Urinary bladder (tissue), 4 donors: ENCODE results near the gene CNPY3. TPM values are rescaled to one million over a fixed set of nuclear protein-coding genes. Genes with fewer than 3 reads are reported as not detected.

Experiments
- DNase-seq: peaks from one replicate; pipeline ENCODE4 v3.0.0-alpha.2; 2015; ENCODE audit errors: extremely low spot score
- H3K27ac ChIP-seq: one replicate; pipeline ENCODE4 v1.5.1; 2013; ENCODE audit warnings: low read depth, mild to moderate bottlenecking, moderate library complexity
- H3K36me3 ChIP-seq: one replicate; pipeline ENCODE4 v1.6.1; 2013; ENCODE audit warnings: mild to moderate bottlenecking, moderate library complexity; ENCODE audit not compliant: insufficient read depth
- H3K4me1 ChIP-seq: one replicate; pipeline ENCODE4 v1.6.1; 2013; ENCODE audit warnings: mild to moderate bottlenecking, moderate library complexity; ENCODE audit not compliant: insufficient read depth
- H3K4me3 ChIP-seq: one replicate; pipeline ENCODE4 v1.5.1; 2013; ENCODE audit warnings: low read depth, low read length
- WGBS: extraction: QIAGEN DNeasy Blood & Tissue Kit; methylation state at CpG from one replicate; pipeline ENCODE4 v1.1.7; 2013; 5-methylcytosine and 5-hydroxymethylcytosine counted together
- polyA plus RNA-seq: library from polyadenylated mRNA; stranded (reverse); fragments of 200-250 nt; gene quantifications from one replicate; pipeline ENCODE4 v1.2.3, GENCODE V29; 2013
- total RNA-seq: library from RNA; depleted of rRNA; stranded (reverse); fragments of >200 nt; gene quantifications from one replicate; pipeline ENCODE4 v1.2.3, GENCODE V29; 2014
- donor health status: healthy with polysubstance abuse.
- donor health status: healthy.

The CNPY3 gene
- total and polyA plus RNA-seq, 2 donors = 15.8 to 43.8 TPM

DNA sequence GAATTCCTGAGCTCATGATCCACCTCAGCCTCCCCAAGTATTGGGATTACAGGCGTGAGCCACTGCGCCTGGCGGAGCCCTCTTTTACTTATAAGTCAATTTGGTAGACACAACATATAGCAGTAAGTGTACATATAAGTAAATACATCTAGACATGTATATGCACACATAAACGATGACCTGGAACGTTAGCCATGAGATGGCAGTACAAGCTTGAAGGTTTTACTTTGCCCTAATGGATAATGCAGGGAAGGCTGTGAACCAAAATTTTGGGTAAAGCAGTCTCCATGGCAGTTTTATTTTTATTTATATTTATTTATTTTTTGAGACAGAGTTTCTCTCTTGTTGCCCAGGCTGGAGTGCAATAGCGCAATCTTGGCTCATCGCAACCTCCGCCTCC lies 28.8 kb downstream of the CNPY3 start:
- no peak overlapping the region for H3K27ac ChIP-seq
- H3K36me3 ChIP-seq = no peaks in the 10 kb centered on the region
- H3K4me1 ChIP-seq = no peaks in the 10 kb centered on the region
- WGBS = 86% methylated on average over 8 of the region's 8 CpGs
- DNase-seq = no peak
- H3K4me3 ChIP-seq = no peak overlapping the region

DNA sequence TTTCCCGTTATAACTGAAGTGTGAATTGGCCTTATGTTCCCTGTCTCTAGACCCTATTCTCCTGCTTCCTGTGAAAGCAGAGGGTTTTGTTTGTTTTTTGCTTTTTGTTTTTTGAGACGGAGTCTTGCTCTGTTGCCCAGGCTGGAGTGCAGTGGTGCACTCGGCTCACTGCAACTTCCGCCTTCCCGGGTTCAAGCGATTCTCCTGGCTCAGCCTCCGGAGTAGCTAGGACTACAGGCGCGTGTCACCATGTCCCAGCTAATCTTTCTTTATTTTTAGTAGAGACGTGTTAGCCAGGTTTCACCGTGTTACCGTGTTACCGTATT lies 30.6 kb downstream of the CNPY3 start:
- no peak for DNase-seq
- Histone ChIP-seq H3K4me3 (peak overlapping the region; percentile 33), H3K36me3 (peaks cover 2% of the 10 kb centered on the region), H3K4me1 (no peaks in the 10 kb centered on the region), H3K27ac (no peak overlapping the region)
- 40% methylated on average over 13 of the region's 13 CpGs for WGBS

DNA sequence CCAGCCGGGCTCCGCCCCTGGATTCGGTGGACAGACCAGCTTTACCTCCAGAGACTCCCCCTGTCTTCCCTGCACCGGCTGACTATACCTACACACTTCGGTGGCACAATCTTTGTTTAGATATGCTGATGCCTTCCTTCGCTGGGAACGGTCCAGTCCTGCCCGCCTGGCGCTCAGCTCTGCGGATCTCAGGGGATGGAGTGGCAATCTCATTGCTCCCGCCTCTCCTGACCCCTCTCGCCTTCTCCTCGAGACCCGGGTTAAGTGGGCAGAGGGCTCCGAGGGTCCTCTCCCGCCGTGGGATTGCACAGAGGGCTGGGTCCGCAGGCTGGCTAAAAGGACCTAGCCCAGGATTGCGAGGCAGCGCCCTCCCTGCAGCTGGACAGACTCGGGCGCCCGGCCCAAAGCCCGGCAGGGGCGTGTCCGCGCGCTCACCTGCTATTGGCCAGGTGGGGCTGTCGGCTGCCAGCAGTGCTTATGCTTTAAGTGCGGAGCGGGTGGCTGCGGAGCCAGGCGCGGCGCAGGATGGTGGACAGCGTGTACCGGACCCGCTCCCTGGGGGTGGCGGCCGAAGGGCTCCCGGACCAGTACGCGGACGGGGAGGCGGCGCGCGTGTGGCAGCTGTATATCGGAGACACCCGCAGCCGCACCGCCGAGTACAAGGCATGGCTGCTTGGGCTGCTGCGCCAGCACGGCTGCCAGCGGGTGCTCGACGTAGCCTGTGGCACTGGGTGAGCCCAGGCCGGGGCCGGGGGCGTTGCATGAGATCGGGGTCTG lies 31.2 kb downstream of the CNPY3 start, which contains the start of gene GNMT:
Gene GNMT (plus strand): TSS at position 512 of the 777 bp plus-strand sequence. CDS start 14 bp downstream, at position 526.
- Histone ChIP-seq H3K27ac (no peak within 1 kb of the TSS), H3K4me3 (peak within 1 kb of the TSS; percentile 33), H3K36me3 (peaks cover 4% of the 10 kb centered on the region), H3K4me1 (no peaks in the 10 kb centered on the region)
- 3% methylated on average over 62 of the region's 62 CpGs for WGBS
- DNase-seq = no peak

DNA sequence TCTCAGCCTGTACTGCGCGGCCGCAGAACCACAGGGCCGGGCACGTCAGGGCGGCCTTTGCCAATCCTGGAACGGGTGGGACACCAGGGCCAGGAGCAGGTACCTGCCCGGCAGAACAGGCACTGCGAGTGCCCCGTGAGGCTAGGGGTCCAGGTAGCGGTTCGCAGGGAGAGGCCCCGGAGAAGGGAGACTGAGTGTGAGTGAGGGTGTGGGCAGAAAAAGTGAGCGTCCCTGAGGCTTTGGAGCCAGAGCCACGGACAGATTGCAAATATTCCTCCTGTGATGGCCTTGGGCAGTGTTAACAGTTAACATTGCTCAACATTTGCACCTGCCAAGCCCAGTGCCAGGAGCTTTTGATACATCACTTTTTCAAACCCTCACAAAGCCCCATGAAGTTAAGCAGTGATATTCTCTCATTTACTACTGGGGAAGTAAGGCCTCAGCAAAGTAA lies 31.8 kb downstream of the CNPY3 start:
- Histone ChIP-seq H3K36me3 (peaks cover 4% of the 10 kb centered on the region), H3K27ac (no peak overlapping the region), H3K4me3 (peak overlapping the region; percentile 33), H3K4me1 (no peaks in the 10 kb centered on the region)
- DNase-seq = no peak
- WGBS = 22% methylated on average over 15 of the region's 15 CpGs

DNA sequence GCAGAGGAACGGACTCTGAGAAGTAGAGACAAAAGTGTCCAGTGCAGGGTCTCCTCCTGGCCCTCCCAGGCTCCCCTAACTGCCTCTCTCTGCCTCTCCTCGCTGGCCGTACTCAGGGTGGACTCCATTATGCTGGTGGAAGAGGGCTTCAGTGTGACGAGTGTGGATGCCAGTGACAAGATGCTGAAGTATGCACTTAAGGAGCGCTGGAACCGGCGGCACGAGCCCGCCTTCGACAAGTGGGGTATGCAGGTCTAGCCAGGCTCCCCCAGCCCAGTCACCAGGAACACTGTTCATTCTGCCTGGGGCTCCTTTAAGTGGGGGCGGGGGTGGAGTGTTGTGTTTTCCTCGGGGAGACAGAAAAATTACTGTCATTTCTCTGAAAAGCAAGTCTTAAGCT lies 32.8 kb downstream of the CNPY3 start:
- Histone ChIP-seq H3K4me1 (no peaks in the 10 kb centered on the region), H3K4me3 (no peak overlapping the region), H3K27ac (no peak overlapping the region), H3K36me3 (peaks cover 4% of the 10 kb centered on the region)
- WGBS = 94% methylated on average over 12 of the region's 12 CpGs
- no peak for DNase-seq

DNA sequence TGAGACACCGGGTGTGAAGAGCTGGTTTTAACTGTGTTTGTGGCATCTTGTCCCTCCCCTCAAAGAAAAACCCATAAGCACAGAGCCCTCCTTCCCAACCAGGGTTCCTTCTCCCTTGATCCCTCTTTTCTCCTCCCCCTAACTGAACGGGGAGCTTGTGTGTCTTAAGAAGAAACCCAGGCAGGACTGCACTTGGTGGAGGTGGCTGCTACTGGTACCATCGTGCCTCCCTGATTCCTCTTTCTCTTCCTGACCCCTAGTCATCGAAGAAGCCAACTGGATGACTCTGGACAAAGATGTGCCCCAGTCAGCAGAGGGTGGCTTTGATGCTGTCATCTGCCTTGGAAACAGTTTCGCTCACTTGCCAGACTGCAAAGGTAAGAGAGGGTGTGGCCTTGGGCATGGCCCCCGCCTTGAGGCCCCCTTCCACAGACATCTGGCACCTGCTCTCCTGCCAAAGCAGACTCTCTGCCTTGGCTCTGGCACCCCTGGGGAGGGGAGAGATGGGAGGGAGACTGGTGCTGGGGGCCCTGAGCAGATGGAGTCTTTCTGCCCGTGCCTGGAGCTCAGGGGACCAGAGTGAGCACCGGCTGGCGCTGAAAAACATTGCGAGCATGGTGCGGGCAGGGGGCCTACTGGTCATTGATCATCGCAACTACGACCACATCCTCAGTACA lies 33.4 kb downstream of the CNPY3 start:
- no peak for DNase-seq
- Histone ChIP-seq H3K4me1 (no peaks in the 10 kb centered on the region), H3K4me3 (no peak overlapping the region), H3K36me3 (peaks cover 4% of the 10 kb centered on the region), H3K27ac (no peak overlapping the region)
- WGBS = 92% methylated on average over 13 of the region's 13 CpGs

DNA sequence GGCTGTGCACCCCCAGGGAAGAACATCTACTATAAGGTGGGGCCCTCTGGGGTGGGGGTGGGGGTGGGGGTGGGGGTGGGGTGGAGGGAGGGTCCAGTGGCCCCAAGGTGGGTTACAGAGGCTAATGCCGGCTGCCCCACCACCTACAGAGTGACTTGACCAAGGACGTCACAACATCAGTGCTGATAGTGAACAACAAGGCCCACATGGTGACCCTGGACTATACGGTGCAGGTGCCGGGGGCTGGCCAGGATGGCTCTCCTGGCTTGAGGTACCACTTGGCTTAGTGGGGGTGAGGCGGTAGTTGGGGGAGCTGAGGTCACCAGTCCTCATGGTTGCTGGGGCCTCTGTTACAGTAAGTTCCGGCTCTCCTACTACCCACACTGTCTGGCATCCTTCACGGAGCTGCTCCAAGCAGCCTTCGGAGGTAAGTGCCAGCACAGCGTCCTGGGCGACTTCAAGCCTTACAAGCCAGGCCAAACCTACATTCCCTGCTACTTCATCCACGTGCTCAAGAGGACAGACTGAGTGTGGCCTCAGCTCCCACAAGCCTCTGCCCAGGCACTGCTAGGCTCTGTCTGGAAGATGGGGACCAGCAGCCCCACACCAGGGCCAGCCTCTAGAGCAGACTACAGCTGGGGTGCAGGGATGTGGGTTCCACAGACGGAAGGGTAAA lies 34.0 kb downstream of the CNPY3 start:
- Histone ChIP-seq H3K4me1 (no peaks in the 10 kb centered on the region), H3K4me3 (no peak overlapping the region), H3K36me3 (peaks cover 6% of the 10 kb centered on the region), H3K27ac (no peak overlapping the region)
- 80% methylated on average over 12 of the region's 12 CpGs for WGBS
- no peak for DNase-seq

DNA sequence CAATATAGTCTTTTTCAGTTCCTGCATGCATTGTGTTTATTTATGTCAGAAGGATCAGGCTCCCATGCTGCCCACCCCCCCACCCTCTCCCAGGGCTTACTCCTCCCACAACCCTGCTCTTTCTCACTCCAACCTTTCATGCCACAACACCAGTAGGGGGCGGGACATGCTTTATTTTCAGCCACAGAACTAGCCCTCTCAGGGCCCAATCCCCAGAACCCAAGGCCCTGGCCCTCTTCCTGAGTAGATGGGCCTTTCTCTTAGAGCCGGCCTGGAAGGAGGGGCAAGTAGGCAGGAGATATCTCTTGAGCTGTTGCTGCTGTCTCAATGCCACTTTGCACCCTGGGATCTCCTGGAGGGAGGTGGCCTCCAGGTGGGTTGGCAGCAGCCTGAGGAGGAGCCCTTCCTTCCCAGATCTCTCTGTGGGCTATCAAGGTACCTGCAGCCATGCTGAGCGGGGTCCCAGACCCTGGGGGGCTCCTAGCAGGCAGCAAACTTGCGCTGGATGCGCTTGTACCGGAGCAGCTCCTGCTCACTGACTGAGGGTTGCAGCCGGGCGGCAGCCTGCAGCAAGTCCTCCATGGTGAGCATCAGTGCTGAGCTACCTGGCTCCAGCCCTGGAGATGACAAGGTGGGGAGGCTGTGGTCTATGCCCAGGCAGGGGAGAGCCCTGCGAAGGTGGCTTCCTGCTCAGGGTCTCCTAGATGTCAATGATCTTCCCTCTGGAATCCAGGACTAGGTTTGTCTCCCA lies 34.8 kb downstream of the CNPY3 start:
- WGBS = 86% methylated on average over 9 of the region's 9 CpGs
- Histone ChIP-seq H3K27ac (no peak overlapping the region), H3K4me1 (no peaks in the 10 kb centered on the region), H3K4me3 (no peak overlapping the region), H3K36me3 (peaks cover 6% of the 10 kb centered on the region)
- no peak for DNase-seq

DNA sequence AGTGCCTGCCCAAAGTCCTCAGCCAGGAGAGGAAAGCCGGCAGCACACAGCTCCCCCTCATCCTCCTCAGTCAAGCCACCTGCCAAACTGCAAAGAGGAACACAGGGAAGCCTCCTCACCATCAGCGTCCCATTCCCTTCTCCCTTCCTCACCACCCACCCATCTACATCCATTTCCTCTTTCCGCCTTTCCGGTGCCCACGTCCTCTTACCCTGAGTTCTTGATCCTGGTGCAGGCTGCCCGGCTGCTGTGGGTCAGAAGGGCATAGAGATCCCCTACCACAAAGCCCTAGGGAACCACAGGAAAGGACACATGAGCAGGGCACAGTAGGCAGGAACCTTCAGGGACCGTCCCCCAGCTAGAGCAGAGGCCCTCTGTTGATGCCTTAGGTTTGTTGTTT lies 37.3 kb downstream of the CNPY3 start:
- Histone ChIP-seq H3K4me3 (no peak overlapping the region), H3K36me3 (peaks cover 6% of the 10 kb centered on the region), H3K27ac (no peak overlapping the region), H3K4me1 (peaks cover 2% of the 10 kb centered on the region)
- WGBS = 82% methylated on average over 7 of the region's 7 CpGs
- no peak for DNase-seq

DNA sequence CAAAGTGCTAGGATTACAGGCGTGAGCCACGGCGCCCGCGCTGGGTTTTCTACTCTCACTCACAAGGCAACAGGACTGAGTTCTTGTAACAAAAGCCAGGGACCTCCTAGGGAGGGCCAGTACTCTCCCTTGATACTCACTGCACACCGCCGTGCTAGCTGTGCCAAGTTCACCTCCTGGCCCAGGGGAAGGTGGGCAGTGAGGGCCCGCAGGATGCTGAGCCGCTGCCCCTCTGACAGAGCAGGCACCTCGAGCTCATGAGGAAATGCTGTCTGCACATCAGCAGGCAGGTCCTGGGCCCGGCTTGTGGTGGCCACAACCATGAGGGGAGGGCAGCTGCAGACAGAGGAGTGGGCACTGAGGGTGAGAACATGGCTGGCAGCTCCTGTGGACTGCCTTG lies 37.9 kb downstream of the CNPY3 start:
- Histone ChIP-seq H3K36me3 (peaks cover 6% of the 10 kb centered on the region), H3K27ac (no peak overlapping the region), H3K4me1 (peaks cover 2% of the 10 kb centered on the region), H3K4me3 (no peak overlapping the region)
- DNase-seq = no peak
- 94% methylated on average over 11 of the region's 11 CpGs for WGBS

DNA sequence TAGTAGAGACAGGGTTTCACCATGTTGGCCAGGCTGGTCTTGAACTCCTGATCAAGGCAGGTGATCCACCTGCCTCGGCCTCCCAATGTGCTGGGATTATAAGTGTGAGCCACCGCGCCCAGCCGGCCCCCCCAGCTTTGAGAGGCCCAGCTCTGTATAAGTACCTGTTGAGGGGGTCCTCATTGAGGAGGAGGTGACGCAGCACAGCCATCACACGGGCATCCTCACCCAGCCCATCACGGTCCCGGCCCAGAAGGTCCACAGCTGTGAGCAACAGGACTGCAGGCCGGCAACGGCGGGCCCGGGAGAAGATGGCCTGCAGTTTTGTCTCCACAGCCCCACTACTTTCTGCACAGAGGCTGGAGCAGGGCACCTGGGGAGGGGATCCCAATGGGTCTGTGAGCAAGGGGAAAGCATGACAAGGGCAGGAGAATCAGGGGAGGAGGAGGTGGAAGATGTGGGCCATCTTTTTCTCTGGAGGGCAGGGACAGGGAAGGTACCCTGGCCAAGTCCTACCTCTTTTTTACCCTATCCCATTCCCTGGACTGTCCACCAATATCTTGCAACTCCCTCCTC lies 38.9 kb downstream of the CNPY3 start:
- no peak overlapping the region for H3K4me3 ChIP-seq
- H3K36me3 ChIP-seq = peaks cover 6% of the 10 kb centered on the region
- DNase-seq = no peak
- H3K4me1 ChIP-seq = peaks cover 2% of the 10 kb centered on the region
- no peak overlapping the region for H3K27ac ChIP-seq
- WGBS = 94% methylated on average over 12 of the region's 12 CpGs

DNA sequence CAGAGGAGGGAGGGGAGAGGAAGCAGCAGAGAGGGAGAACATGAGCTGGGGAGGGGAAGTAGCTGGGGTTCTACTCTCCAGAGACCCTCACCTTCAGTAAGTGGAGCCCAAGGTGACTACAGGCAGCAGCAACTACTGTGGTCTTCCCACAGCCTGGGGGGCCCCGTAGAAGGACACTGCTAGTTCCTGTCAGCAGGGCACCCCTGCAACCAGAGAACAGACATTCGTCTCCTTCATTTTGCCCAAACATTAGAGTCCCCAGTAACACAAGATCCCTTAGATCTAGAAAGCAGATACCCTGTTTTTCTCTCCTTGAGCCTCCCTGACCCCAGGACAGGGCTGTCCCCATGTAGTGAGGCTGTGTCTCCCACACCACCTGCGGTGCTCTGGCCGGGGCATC lies 39.5 kb downstream of the CNPY3 start:
- no peak overlapping the region for H3K4me3 ChIP-seq

DNA sequence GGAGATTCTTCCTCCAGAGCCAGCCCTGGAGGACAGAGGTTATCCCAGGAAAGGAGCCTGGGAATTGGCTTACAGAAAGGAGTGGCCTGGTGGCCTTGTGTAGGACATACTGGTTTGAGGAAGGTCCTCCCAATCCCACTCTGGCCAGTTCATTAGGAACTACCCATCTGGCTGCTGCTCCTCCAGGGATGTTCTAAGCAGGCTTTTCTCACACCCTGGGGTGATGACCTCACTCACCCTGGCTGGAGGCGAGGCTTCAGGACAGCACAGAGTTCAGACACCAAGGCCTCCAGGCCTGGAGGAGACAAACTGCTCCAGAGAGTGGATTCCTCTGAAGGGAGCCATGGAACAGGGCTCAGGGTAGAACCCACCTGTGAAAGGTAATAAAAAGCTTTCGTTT lies 40.2 kb downstream of the CNPY3 start:
- peaks cover 9% of the 10 kb centered on the region for H3K36me3 ChIP-seq
- H3K4me1 ChIP-seq = peaks cover 2% of the 10 kb centered on the region
- H3K4me3 ChIP-seq = no peak overlapping the region
- WGBS = 89% methylated on average over 2 of the region's 2 CpGs
- DNase-seq = no peak
- H3K27ac ChIP-seq = no peak overlapping the region

More for the DNA sequence above, 39.5 kb downstream of the CNPY3 start:
- H3K36me3 ChIP-seq = peaks cover 9% of the 10 kb centered on the region
- H3K27ac ChIP-seq = no peak overlapping the region
- 78% methylated on average over 4 of the region's 4 CpGs for WGBS
- H3K4me1 ChIP-seq = peaks cover 2% of the 10 kb centered on the region
- DNase-seq = no peak
